ENCODE measurements around the gene USP38.
"Not testable (repeated sequence)": the region's sequence is repeated elsewhere in the genome, so short reads cannot be mapped to it uniquely, and the experiment has no call there.

Gene USP38

GRCh38 chr4:143188136-143189088 lies 3.7 kb downstream of the USP38 start:
- no peaks in the 10 kb centered on the region for H3K27me3 Mint-ChIP-seq
- peak overlapping the region; percentile 94 for H3K4me3 Mint-ChIP-seq
- peak overlapping the region; percentile 22 for H3K27ac Mint-ChIP-seq
- H3K4me1 Mint-ChIP-seq (ENCODE audit: low read depth), result peaks cover 69% of the 10 kb centered on the region
- peaks cover 19% of the 10 kb centered on the region for H3K36me3 Mint-ChIP-seq
- no peaks in the 10 kb centered on the region for H3K9me3 Mint-ChIP-seq (ENCODE audit: low read depth)

DNA sequence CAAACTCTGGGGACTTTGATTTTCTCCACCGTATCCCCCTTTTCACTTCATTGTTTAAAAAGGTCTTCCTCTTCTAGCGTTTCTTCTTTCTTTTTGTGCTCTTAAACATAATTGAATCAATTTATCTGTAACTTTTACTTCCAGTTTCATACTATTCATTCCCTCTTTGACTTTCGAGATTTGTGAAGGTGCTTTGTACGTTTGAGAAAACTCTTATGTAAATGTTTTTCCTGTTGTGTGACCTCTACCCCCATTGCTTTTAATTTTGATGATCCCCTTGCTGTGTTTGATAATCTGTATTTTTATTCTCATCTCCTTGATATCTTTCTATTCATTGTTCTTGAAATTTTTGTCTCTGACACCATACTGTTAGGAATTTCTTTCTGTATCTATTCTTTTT lies 4.8 kb downstream of the USP38 start:
- H3K36me3 Mint-ChIP-seq, result peaks cover 19% of the 10 kb centered on the region
- peaks cover 65% of the 10 kb centered on the region for H3K4me1 Mint-ChIP-seq (ENCODE audit: low read depth)
- H3K9me3 Mint-ChIP-seq (ENCODE audit: low read depth), result no peaks in the 10 kb centered on the region
- peak overlapping the region; percentile 94 for H3K4me3 Mint-ChIP-seq
- peak overlapping the region; percentile 36 for H3K27ac Mint-ChIP-seq
- no peaks in the 10 kb centered on the region for H3K27me3 Mint-ChIP-seq

DNA sequence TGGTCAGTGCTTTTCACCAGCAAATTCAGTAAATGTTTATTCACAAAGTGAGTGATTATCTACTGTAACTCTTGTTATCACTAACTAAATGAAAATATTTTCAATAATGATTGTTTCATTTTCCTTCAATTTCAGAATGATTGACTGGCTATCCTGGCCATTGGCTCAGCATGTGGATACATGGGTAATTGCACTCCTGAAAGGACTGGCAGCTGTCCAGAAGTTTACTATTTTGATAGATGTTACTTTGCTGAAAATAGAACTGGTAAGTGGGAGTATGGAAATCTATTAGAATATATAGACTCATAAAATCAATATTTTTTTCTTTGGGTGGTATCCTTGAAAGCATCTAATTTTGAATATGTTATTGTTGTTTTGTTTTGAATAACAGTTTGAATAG lies 10.9 kb downstream of the USP38 start:
- peaks cover 33% of the 10 kb centered on the region for H3K36me3 Mint-ChIP-seq

GRCh38 chr4:143196323-143196722 lies 11.6 kb downstream of the USP38 start:
- H3K27me3 Mint-ChIP-seq, result no peaks in the 10 kb centered on the region
- peaks cover 34% of the 10 kb centered on the region for H3K36me3 Mint-ChIP-seq
- peaks cover 41% of the 10 kb centered on the region for H3K4me1 Mint-ChIP-seq (ENCODE audit: low read depth)
- no peak overlapping the region for H3K4me3 Mint-ChIP-seq
- H3K27ac Mint-ChIP-seq, result no peak overlapping the region
- H3K9me3 Mint-ChIP-seq (ENCODE audit: low read depth), result no peaks in the 10 kb centered on the region

More for the DNA sequence above, 10.9 kb downstream of the USP38 start:
- no peaks in the 10 kb centered on the region for H3K27me3 Mint-ChIP-seq
- H3K4me3 Mint-ChIP-seq, result no peak overlapping the region
- H3K27ac Mint-ChIP-seq, result no peak overlapping the region
- no peaks in the 10 kb centered on the region for H3K9me3 Mint-ChIP-seq (ENCODE audit: low read depth)
- H3K4me1 Mint-ChIP-seq (ENCODE audit: low read depth), result peaks cover 48% of the 10 kb centered on the region

- H3K4me1 Mint-ChIP-seq (ENCODE audit: low read depth), result peaks cover 27% of the 10 kb centered on the region
- H3K36me3 Mint-ChIP-seq, result peaks cover 33% of the 10 kb centered on the region
- H3K27ac Mint-ChIP-seq, result no peak overlapping the region
Observed at GRCh38 chr4:143199503-143199902, 14.8 kb downstream of the USP38 start.

DNA sequence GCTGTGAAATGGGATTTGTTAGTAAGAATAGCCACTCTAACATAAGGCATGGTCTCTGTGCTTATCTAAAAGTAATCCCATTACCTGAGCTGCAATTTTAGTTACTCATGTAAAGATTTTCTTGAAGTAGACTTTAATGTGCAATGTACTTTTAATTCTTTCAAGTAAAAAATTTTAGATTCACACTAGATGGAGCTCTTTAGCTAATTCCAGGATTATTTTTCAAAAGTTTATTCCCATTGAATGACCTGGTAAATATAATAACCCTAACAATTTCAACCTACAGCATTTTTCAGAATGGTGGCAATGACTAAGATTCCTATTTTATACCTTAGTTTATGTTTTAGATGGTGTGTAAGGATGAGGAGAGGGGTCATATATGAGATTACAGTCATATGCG lies 18.1 kb downstream of the USP38 start:
- Mint-ChIP-seq H3K36me3 (peaks cover 28% of the 10 kb centered on the region), H3K27me3 (no peaks in the 10 kb centered on the region), H3K4me1 (ENCODE audit: low read depth) (peaks cover 16% of the 10 kb centered on the region), H3K9me3 (ENCODE audit: low read depth) (no peaks in the 10 kb centered on the region), H3K4me3 (no peak overlapping the region), H3K27ac (no peak overlapping the region)

More at GRCh38 chr4:143199503-143199902, 14.8 kb downstream of the USP38 start:
- Mint-ChIP-seq H3K4me3 (no peak overlapping the region), H3K9me3 (ENCODE audit: low read depth) (no peaks in the 10 kb centered on the region), H3K27me3 (no peaks in the 10 kb centered on the region)

DNA sequence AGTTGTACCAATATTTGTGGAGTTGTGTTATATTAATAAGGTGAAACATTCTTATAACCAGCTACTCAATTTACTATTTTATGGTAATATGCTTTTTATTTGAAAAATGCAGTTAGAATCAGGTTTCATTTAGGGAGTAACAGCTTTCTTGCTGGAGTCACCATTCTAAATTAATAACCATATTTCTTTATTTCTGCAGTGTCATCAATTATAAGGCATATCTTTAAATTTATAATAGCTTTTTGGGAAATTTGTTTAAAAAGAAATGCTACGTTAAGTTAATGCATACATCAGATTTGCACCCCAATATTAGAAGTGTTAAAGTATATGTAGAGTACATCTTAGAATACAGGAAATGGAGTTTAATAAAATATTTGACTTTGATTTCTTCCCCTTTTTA lies 18.9 kb downstream of the USP38 start:
- Mint-ChIP-seq H3K27me3 (no peaks in the 10 kb centered on the region), H3K36me3 (peaks cover 24% of the 10 kb centered on the region), H3K4me1 (ENCODE audit: low read depth) (peaks cover 14% of the 10 kb centered on the region), H3K9me3 (ENCODE audit: low read depth) (no peaks in the 10 kb centered on the region), H3K4me3 (no peak overlapping the region), H3K27ac (no peak overlapping the region)

GRCh38 chr4:143207555-143207954 lies 22.8 kb downstream of the USP38 start:
- H3K27ac Mint-ChIP-seq, result no peak overlapping the region
- H3K9me3 Mint-ChIP-seq (ENCODE audit: low read depth), result no peaks in the 10 kb centered on the region
- no peak overlapping the region for H3K4me3 Mint-ChIP-seq
- H3K4me1 Mint-ChIP-seq (ENCODE audit: low read depth), result peaks cover 2% of the 10 kb centered on the region
- H3K36me3 Mint-ChIP-seq, result peaks cover 7% of the 10 kb centered on the region
- H3K27me3 Mint-ChIP-seq, result no peaks in the 10 kb centered on the region

GRCh38 chr4:143212566-143212965 lies 27.8 kb downstream of the USP38 start:
- peaks cover 15% of the 10 kb centered on the region for H3K4me1 Mint-ChIP-seq (ENCODE audit: low read depth)
- no peaks in the 10 kb centered on the region for H3K27me3 Mint-ChIP-seq
- no peak overlapping the region for H3K27ac Mint-ChIP-seq
- peaks cover 9% of the 10 kb centered on the region for H3K36me3 Mint-ChIP-seq
- H3K9me3 Mint-ChIP-seq (ENCODE audit: low read depth), result no peaks in the 10 kb centered on the region
- no peak overlapping the region for H3K4me3 Mint-ChIP-seq

DNA sequence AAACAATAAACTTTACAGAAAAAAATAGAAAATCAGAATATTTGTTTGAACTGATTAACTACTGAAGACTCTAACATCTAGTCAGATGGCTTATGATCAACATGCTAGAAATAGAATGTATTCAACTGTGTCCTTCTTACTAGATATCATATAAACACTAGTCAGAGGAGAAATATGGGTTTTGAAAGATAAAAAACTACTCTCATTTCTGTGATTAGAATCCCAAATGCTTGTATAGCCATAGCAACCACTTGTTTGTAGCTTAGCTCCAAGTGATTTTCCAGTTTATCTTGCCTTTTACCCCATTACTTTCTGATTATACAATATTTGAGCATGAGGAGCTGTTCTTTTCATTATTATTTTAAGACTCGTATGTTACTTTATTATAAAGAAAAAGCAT lies 31.2 kb downstream of the USP38 start:
- no peaks in the 10 kb centered on the region for H3K27me3 Mint-ChIP-seq
- peaks cover 9% of the 10 kb centered on the region for H3K36me3 Mint-ChIP-seq
- no peaks in the 10 kb centered on the region for H3K9me3 Mint-ChIP-seq (ENCODE audit: low read depth)
- no peak overlapping the region for H3K27ac Mint-ChIP-seq
- H3K4me3 Mint-ChIP-seq, result no peak overlapping the region
- peaks cover 17% of the 10 kb centered on the region for H3K4me1 Mint-ChIP-seq (ENCODE audit: low read depth)

GRCh38 chr4:143224255-143224654 lies 39.5 kb downstream of the USP38 start:
- Mint-ChIP-seq H3K36me3 (peaks cover 6% of the 10 kb centered on the region), H3K27me3 (no peaks in the 10 kb centered on the region)

GRCh38 chr4:143225167-143225566 lies 40.5 kb downstream of the USP38 start:
- Mint-ChIP-seq H3K9me3 (ENCODE audit: low read depth) (no peaks in the 10 kb centered on the region), H3K36me3 (peaks cover 6% of the 10 kb centered on the region), H3K4me1 (ENCODE audit: low read depth) (no peaks in the 10 kb centered on the region), H3K27ac (no peak overlapping the region), H3K4me3 (no peak overlapping the region), H3K27me3 (no peaks in the 10 kb centered on the region)

More at GRCh38 chr4:143224255-143224654, 39.5 kb downstream of the USP38 start:
- Mint-ChIP-seq H3K4me3 (no peak overlapping the region), H3K4me1 (ENCODE audit: low read depth) (no peaks in the 10 kb centered on the region), H3K27ac (no peak overlapping the region), H3K9me3 (ENCODE audit: low read depth) (no peaks in the 10 kb centered on the region)

DNA sequence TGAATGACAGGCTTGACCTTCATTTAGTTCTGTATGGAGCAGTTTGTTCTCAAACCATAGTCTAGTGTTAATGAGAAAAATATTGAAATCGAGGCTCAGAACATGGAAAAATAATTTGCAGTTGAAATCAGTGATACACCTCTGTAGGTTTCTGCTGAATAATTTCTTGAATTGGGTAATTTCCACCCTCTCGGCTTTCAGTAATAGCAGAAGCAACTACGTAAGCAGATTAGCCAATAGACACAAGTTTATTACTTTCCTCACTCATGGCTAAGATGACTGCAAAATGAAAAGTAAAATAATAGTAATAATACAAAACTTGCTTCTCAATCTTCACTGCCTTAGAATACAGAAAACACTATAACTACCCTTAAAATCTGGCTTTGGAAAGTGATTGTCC lies 46.0 kb downstream of the USP38 start:
- H3K4me1 Mint-ChIP-seq (ENCODE audit: low read depth), result no peaks in the 10 kb centered on the region
- H3K4me3 Mint-ChIP-seq, result no peak overlapping the region
- H3K27ac Mint-ChIP-seq, result no peak overlapping the region
- H3K27me3 Mint-ChIP-seq, result no peaks in the 10 kb centered on the region
- no peaks in the 10 kb centered on the region for H3K36me3 Mint-ChIP-seq
- H3K9me3 Mint-ChIP-seq (ENCODE audit: low read depth), result no peaks in the 10 kb centered on the region

GRCh38 chr4:143232277-143232676 lies 47.6 kb downstream of the USP38 start:
- Mint-ChIP-seq H3K4me1 (ENCODE audit: low read depth) (no peaks in the 10 kb centered on the region), H3K36me3 (no peaks in the 10 kb centered on the region), H3K4me3 (no peak overlapping the region), H3K27ac (no peak overlapping the region), H3K27me3 (no peaks in the 10 kb centered on the region), H3K9me3 (ENCODE audit: low read depth) (no peaks in the 10 kb centered on the region)

- no peaks in the 10 kb centered on the region for H3K9me3 Mint-ChIP-seq (ENCODE audit: low read depth)
- H3K4me1 Mint-ChIP-seq (ENCODE audit: low read depth), result no peaks in the 10 kb centered on the region
- H3K4me3 Mint-ChIP-seq, result no peak overlapping the region
- no peak overlapping the region for H3K27ac Mint-ChIP-seq
- H3K27me3 Mint-ChIP-seq, result no peaks in the 10 kb centered on the region
- no peaks in the 10 kb centered on the region for H3K36me3 Mint-ChIP-seq
Observed at GRCh38 chr4:143234153-143234552, 49.4 kb downstream of the USP38 start.

- not testable (repeated sequence) for H3K4me1 Mint-ChIP-seq (ENCODE audit: low read depth)
Observed at GRCh38 chr4:143237195-143237594, 52.5 kb downstream of the USP38 start.

More at GRCh38 chr4:143237195-143237594, 52.5 kb downstream of the USP38 start:
- not testable (repeated sequence) for H3K4me3 Mint-ChIP-seq; H3K27ac Mint-ChIP-seq; H3K9me3 Mint-ChIP-seq (ENCODE audit: low read depth); H3K27me3 Mint-ChIP-seq; H3K36me3 Mint-ChIP-seq
